SJCRH30 (cell line): ENCODE data around the gene BCL2. TPM values are rescaled to one million over a fixed set of nuclear protein-coding genes. Genes with fewer than 3 reads are reported as not detected.

Experiments
- DNase-seq, 2 experiments: peaks; one replicate each; pipeline ENCODE4 v3.0.0-alpha.2; 2015 to 2020
- H3K27ac ChIP-seq: fragments of 250-450 bp; sonication (Bioruptor Pico); 2 replicates; pipeline ENCODE4 v1.5.1; 2020; ENCODE audit warnings: mild to moderate bottlenecking, moderate library complexity
- H3K27me3 ChIP-seq: fragments of 250-450 bp; sonication (Bioruptor Pico); 2 replicates; pipeline ENCODE4 v1.5.1; 2020; ENCODE audit warnings: mild to moderate bottlenecking, moderate library complexity
- H3K36me3 ChIP-seq: fragments of 250-450 bp; sonication (Bioruptor Pico); 2 replicates; pipeline ENCODE4 v1.5.1; 2020; ENCODE audit warnings: mild to moderate bottlenecking, moderate library complexity
- H3K4me1 ChIP-seq: fragments of 250-450 bp; sonication (Bioruptor Pico); 2 replicates; pipeline ENCODE4 v1.5.1; 2020; ENCODE audit warnings: mild to moderate bottlenecking, moderate library complexity
- H3K4me3 ChIP-seq: fragments of 250-450 bp; sonication (Bioruptor Pico); 2 replicates; pipeline ENCODE4 v1.5.1; 2020; ENCODE audit warnings: mild to moderate bottlenecking, moderate library complexity
- H3K9me3 ChIP-seq: fragments of 250-450 bp; sonication (Bioruptor Pico); replicated peaks from 2 replicates; pipeline ENCODE4 v1.5.1; 2020; ENCODE audit warnings: mild to moderate bottlenecking, moderate library complexity
- total RNA-seq: library from RNA; depleted of rRNA; stranded (reverse); fragments of >200 nt; shearing (Covaris generic); gene quantifications from 2 replicates; pipeline ENCODE4 v1.2.3, GENCODE V29; 2014

BCL2 gene
- total RNA-seq, 1 experiment from 2014 or later, result 6.8 TPM

DNA sequence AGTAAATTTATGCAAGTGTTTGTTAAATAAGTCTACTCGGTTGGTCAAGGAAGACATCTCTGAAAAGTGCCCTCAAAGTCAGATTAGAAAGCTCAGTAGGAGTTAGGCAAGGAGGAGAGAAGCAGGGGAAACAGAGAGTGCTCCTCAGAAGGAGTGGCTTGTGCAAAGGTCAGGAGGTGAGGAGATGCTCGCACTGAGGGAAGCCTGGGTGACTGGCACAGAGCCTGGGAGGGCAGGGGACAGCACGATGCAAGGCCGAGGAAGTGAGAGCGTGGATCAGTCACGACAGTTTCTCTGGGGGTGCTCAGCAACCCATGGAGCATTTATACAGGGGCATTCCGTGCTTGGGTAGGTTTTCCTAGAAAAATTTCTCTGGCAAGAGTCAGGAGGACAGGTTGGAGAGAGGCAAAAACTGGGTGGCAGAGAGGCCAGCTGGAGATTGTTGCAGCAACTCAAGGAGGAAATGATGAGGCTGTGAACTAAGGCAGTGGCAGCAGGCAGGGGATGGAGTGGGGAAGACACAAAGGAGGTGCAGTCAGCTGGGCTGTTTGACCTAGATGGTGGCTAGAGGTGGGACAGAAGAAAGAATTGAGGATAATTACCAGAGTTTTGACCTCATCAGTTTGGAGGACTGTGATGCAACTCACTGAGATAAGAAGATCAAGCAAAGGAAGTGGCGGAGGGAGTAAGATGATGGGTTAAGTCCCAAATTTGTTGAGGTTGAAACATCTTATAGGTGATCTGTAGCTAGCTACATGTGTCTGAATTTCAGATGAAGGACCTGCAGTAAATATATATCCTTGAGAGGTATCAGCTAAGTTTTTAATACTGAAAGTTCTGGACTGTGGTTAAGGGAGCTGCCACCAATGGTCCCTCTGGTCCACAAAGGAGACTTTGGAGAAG lies 52.4 kb downstream of the BCL2 start:
- no peaks in the 10 kb centered on the region for H3K4me1 ChIP-seq
- H3K27ac ChIP-seq, result no peak overlapping the region
- H3K9me3 ChIP-seq, result no peaks in the 10 kb centered on the region
- no peaks in the 10 kb centered on the region for H3K27me3 ChIP-seq
- DNase-seq, result no peak
- no peak overlapping the region for H3K4me3 ChIP-seq
- no peaks in the 10 kb centered on the region for H3K36me3 ChIP-seq

DNA sequence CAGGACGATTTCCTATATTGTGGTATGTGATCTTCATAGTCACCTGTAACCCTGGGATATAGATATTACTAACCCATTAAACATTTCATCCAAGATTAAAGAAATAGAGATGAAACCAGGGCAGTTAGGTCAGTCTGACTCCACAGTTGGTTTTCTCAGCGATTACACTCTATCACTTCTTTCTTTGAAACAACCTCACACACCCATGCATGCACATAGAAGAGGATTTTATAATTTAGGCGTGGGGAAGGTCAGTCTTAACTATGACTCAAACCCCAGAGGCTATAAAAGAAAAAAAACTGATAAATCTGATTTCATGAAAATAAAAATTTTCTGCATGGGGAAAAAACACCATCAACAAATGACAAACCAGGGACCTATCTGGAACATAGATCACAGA lies 54.2 kb downstream of the BCL2 start:
- Histone ChIP-seq H3K4me3 (no peak overlapping the region), H3K4me1 (no peaks in the 10 kb centered on the region), H3K27me3 (no peaks in the 10 kb centered on the region), H3K9me3 (no peaks in the 10 kb centered on the region), H3K36me3 (no peaks in the 10 kb centered on the region), H3K27ac (no peak overlapping the region)
- DNase-seq, result no peak

DNA sequence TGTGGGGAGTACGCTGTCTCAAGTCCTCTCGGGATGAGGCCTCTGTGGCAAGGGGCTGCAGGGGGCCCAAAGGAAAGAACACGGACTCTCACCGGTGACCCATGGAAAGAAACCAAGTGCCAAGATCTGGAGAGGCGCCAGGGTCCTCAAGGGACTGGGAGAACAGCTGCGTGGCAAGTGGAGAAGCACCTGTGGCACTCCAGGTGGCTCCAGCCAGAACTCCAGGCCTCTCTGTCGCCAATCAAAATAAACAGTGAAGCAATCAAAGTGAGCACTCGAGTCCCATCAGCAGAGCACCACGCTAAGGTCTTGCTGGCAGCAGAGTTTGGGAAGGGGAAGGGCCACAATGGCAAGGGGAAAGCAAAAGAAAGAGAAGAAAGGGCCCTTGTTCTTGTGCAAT lies 54.7 kb downstream of the BCL2 start:
- Histone ChIP-seq H3K9me3 (no peaks in the 10 kb centered on the region), H3K4me1 (no peaks in the 10 kb centered on the region), H3K27ac (no peak overlapping the region), H3K36me3 (no peaks in the 10 kb centered on the region), H3K4me3 (no peak overlapping the region), H3K27me3 (no peaks in the 10 kb centered on the region)
- DNase-seq, result peak; percentile 3 to 24

DNA sequence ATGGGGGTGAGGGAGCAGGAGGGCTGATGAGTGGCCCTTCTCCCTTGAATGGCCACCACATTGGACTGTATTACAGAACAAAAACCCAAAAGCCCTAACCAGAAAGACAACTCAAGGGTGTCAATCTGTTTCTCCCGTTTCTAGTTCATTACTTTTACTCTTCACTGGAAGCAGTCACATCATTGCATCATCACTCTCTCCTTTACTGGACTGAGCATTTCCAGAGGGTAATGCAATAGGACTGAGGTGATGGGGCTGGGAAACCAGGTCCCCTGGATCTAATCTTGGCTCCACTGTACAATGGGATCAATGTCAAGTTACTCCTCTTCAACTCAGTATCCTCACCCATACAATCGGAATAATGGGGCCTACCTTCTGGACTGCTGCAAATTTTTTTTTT lies 56.1 kb downstream of the BCL2 start:
- no peak for DNase-seq

DNA sequence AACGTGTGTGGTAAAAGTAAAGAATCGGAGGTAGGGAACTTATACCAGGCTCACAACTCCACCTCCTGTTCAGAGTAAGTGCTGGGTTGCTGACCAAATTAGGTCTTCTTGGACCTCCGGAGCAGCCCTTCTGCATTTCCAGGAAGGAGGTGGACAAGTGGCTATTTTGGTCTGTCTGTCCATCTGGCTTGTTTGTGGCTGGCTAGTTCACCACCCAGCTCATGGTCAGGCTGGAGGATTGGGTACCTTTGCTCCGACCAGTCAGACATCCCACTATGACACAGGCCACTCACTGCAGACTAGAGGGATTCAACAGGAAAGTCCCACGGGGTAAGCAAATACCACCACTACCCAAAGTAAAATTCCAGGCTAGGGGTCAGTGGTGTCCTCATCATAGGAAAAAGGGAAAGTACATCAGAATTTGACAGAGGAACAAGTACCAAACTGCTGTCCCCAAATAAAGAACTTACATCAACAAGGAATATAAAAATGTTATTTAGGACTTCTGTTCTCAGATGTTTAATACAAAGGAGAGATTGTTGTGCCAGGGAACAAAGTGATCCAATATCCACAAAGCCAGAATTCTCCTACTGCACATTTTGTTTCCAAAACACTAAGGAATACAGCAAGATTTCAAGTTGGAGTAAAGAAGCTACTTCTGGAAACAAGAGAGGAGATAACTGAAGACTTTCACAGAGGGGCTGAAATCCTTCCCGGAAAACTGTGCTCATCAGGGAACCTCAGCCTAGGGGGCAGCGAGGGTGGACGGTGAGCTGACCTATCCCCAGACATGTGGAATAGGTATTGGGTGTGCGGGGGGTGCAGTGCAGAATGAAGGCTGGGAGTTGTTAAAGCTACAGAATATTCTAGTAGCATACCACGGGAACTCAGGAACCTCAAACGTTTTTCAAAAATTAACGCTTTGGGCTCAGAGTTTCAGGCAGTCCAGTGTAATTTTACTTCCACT lies 56.9 kb downstream of the BCL2 start:
- Histone ChIP-seq H3K27ac (no peak overlapping the region), H3K36me3 (no peaks in the 10 kb centered on the region), H3K27me3 (no peaks in the 10 kb centered on the region), H3K4me3 (no peak overlapping the region), H3K9me3 (no peaks in the 10 kb centered on the region), H3K4me1 (no peaks in the 10 kb centered on the region)
- DNase-seq, result no peak

More for the DNA sequence above, 56.1 kb downstream of the BCL2 start:
- no peaks in the 10 kb centered on the region for H3K36me3 ChIP-seq
- H3K4me1 ChIP-seq, result no peaks in the 10 kb centered on the region
- H3K27ac ChIP-seq, result no peak overlapping the region
- H3K27me3 ChIP-seq, result no peaks in the 10 kb centered on the region
- no peaks in the 10 kb centered on the region for H3K9me3 ChIP-seq
- H3K4me3 ChIP-seq, result no peak overlapping the region

DNA sequence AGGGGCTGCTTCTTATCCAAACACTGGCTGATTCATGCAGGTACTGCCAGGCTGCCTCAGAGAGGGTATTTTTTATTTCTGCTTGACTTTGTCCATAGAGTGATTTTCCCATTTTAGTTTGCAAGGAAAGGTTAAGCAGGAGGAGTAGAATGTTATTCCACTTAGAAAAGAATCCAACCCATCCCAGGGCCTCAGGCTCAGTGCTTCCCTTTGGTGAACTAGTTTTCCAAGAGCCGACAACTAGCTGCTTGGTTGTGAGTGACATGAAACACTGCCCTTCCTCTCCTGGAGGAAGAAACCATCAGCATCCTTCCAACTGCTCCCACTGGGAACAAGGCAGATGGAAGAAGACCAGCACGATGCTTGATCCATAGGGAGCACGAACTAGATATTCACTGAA lies 58.5 kb downstream of the BCL2 start:
- H3K27me3 ChIP-seq, result no peaks in the 10 kb centered on the region
- no peak for DNase-seq

DNA sequence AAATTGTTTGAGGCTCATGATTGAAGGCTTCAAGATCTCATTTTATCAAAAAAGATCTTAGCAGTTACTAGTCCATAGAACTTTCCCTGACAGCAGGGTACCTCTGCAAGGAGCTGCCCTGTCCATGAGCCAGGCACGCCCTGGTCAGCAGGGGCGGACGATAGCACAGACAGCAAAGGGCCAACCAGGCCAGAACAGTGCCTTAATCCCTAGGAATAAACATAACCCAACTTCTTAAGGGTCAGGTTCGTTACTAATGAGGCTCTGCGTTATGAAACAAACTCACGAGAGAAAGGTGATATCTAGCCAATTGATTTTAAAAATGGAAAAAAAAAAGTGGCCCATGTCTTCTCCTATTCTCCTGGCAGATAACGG lies 59.2 kb downstream of the BCL2 start:
- no peaks in the 10 kb centered on the region for H3K27me3 ChIP-seq
- H3K9me3 ChIP-seq, result no peaks in the 10 kb centered on the region
- DNase-seq, result no peak
- no peak overlapping the region for H3K4me3 ChIP-seq
- no peak overlapping the region for H3K27ac ChIP-seq
- H3K36me3 ChIP-seq, result no peaks in the 10 kb centered on the region
- H3K4me1 ChIP-seq, result no peaks in the 10 kb centered on the region

More for the DNA sequence above, 58.5 kb downstream of the BCL2 start:
- Histone ChIP-seq H3K4me3 (no peak overlapping the region), H3K9me3 (no peaks in the 10 kb centered on the region), H3K36me3 (no peaks in the 10 kb centered on the region), H3K27ac (no peak overlapping the region), H3K4me1 (no peaks in the 10 kb centered on the region)

DNA sequence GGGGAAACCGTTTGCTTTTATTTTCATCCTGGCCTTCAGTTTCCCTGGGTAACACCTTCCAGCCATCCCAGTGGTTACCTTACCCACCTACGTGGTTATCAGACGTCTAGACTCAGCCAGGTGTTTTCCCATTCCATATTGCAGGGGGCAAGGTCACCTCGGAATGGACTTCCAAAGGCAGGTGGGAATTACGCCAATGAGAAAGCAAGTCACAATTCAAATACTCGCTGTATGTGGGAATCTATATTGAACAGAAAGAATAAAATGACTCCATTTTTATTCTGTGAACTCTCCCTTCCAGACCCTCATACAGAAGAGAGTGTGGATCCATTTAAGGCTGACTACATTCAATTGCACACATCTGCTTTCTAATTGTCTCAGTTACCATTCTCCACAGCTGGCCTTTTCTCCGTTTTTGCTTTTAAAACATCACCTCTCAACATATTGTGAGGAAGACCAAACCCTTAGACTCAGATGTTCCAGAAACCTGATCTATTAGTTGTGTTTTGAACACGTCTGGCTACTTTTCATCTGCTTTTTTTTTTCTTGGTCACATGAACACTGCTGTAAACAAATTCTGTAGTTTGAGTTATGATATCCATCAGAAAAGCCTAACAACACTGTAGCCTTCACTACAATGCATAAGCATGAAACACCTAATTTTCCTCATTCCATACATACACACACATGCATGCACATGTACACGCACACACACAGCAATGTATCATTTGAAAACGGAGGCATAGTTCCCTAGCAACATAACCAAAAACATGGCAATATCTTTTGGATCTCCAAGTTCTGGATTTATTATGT lies 59.8 kb downstream of the BCL2 start:
- no peak for DNase-seq
- Histone ChIP-seq H3K27ac (no peak overlapping the region), H3K27me3 (no peaks in the 10 kb centered on the region), H3K36me3 (no peaks in the 10 kb centered on the region), H3K4me3 (no peak overlapping the region), H3K9me3 (no peaks in the 10 kb centered on the region), H3K4me1 (no peaks in the 10 kb centered on the region)

DNA sequence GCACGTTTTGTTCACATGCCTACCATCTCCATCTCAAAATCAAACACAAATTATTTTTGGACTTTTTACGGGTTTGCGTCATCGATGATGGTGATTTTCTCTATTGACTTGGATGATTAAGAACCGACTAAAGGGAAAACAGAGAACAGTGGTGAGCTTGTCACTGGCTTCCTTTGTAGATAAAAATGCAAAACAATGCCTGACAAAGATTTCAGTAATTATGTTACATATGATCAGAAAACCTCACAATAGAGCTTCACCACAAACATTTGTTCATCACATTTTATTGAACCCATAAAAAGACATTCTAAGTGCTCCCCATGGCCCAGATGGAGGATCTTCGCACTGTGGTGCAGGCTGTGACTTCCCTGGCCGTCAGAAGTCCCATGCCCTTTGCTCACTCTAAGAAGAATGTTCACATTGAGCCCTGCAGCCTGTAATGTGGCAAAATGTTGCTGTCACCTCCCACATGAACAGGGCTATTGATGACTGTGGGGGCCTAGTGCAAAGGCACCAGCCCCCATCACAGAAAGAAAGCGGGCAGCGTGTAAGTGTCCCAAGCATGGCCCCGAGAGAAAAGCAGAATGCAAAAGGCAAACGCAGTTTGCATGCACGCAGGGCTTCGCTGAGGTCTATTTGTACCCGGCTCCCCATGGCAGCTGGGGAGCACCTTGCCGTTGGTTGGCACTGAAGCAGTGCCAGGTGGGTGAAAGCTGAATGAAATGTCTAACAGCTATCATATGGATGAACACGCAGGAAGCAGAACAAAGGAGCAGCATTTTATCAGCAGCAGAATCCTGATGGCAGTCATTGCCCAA lies 60.6 kb downstream of the BCL2 start:
- no peak overlapping the region for H3K4me3 ChIP-seq
- H3K27ac ChIP-seq, result no peak overlapping the region
- no peak for DNase-seq
- H3K27me3 ChIP-seq, result no peaks in the 10 kb centered on the region
- no peaks in the 10 kb centered on the region for H3K9me3 ChIP-seq
- H3K36me3 ChIP-seq, result no peaks in the 10 kb centered on the region
- H3K4me1 ChIP-seq, result no peaks in the 10 kb centered on the region

DNA sequence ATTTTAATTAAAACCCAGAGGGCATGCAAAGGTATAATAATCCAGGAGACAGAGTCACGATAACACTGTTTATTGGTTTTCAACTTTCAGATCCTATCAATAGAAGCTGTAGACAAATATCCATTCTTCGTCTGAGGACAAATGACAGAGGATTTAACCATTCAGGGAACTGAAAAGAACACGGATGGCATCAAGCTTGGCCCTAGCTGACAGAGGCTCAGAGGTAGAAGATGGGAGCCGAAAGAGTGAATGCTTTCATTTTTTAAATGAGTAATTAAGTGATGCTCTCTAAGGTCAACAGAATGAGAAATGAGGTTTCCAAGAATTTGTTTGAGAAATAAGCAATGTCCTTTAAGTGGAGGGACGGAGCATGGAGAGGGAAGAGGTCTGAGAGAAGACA lies 62.1 kb downstream of the BCL2 start:
- no peak overlapping the region for H3K4me3 ChIP-seq
- no peaks in the 10 kb centered on the region for H3K4me1 ChIP-seq
- no peaks in the 10 kb centered on the region for H3K36me3 ChIP-seq

DNA sequence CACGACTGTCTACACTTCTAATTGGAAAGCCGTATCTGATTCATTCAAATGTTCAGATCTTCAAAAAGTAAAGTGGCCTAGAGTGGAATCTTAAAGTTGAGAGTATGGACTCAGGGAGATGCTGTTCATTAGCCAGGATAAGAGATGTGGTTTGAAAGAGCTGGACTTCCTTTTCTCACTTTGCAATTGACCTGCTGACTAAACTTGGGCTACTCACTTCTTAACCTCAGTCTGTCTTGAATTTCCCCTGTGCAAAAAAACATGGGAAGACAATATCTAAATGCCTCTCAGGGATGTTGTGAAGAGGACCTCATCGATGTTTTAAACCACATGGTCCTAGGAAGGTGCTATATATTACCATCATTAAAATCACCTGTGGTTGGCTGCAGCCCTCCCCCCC lies 64.1 kb downstream of the BCL2 start:
- H3K4me3 ChIP-seq, result no peak overlapping the region
- no peaks in the 10 kb centered on the region for H3K4me1 ChIP-seq
- DNase-seq, result no peak
- no peaks in the 10 kb centered on the region for H3K9me3 ChIP-seq
- no peak overlapping the region for H3K27ac ChIP-seq
- no peaks in the 10 kb centered on the region for H3K36me3 ChIP-seq
- H3K27me3 ChIP-seq, result no peaks in the 10 kb centered on the region

More for the DNA sequence above, 62.1 kb downstream of the BCL2 start:
- Histone ChIP-seq H3K27ac (no peak overlapping the region), H3K27me3 (no peaks in the 10 kb centered on the region), H3K9me3 (no peaks in the 10 kb centered on the region)
- no peak for DNase-seq

DNA sequence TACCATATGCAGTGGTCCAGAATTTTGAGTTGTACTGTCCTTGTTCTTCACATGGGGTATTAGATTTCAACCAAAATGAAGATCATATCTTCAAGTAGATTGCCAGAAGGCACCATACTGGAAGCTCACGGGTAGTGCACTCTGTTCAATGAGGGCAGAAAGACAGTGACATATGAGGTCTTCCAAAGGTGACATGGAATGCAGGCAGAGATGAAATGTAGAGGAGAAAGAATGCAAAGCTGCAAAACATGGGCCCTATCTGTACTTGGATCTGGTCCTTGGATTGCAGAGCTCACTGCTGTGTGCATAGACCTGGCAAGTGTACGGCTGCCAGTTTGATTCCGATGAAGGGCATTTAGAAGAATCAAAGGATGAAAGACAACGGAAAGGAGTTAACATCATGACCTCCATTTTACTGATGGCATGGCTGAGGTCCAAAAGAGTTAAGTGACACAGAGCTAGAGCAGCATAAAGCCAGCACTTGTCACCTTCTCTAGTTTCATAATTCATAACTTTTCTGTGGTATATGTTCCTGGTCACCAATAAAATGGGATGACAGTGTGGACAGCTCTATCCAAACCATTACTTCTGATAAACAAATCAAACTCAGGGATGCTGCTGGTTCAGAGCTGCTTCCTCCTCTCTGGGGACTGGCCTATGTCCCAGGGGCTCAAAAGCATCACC lies 64.7 kb downstream of the BCL2 start:
- no peaks in the 10 kb centered on the region for H3K4me1 ChIP-seq
- H3K4me3 ChIP-seq, result no peak overlapping the region
- no peaks in the 10 kb centered on the region for H3K9me3 ChIP-seq
- no peaks in the 10 kb centered on the region for H3K27me3 ChIP-seq
- H3K36me3 ChIP-seq, result no peaks in the 10 kb centered on the region
- no peak overlapping the region for H3K27ac ChIP-seq
- no peak for DNase-seq
